Measurements from ENCODE around the gene CAP2. TPM values are rescaled to one million over a fixed set of nuclear protein-coding genes. Genes with fewer than 3 reads are reported as not detected.
"Not testable (repeated sequence)": the region's sequence is repeated elsewhere in the genome, so short reads cannot be mapped to it uniquely, and the experiment has no call there.

Gene CAP2
- total RNA-seq, 4 donors from 2014 or later: 11.8 to 27.6 (median 15.0) TPM

- H3K4me3 ChIP-seq: peak overlapping the region; percentile 48 to 81
- TF ChIP-seq, protein P1, sequence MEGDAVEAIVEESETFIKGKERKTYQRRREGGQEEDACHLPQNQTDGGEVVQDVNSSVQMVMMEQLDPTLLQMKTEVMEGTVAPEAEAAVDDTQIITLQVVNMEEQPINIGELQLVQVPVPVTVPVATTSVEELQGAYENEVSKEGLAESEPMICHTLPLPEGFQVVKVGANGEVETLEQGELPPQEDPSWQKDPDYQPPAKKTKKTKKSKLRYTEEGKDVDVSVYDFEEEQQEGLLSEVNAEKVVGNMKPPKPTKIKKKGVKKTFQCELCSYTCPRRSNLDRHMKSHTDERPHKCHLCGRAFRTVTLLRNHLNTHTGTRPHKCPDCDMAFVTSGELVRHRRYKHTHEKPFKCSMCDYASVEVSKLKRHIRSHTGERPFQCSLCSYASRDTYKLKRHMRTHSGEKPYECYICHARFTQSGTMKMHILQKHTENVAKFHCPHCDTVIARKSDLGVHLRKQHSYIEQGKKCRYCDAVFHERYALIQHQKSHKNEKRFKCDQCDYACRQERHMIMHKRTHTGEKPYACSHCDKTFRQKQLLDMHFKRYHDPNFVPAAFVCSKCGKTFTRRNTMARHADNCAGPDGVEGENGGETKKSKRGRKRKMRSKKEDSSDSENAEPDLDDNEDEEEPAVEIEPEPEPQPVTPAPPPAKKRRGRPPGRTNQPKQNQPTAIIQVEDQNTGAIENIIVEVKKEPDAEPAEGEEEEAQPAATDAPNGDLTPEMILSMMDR (IDR thresholded peaks at IDR 0.05): no peak
- peak in 1 of 2 donors; percentile 20 for TF ChIP-seq POLR2A (IDR thresholded peaks at IDR 0.05)
- peaks cover 0 to 4% of the 10 kb centered on the region in 2 donors for H3K9me3 ChIP-seq
- H3K27me3 ChIP-seq: no peaks in the 10 kb centered on the region
- intact Hi-C loops (cut with DNase I; ENCODE audit: low total_unique reads): loop anchor here (10.0 kb wide), 1 partner anchor 426 kb away; no protein-coding TSS in a partner anchor
- DNase-seq: peak; percentile 27 to 47
- H3K36me3 ChIP-seq: no peaks in the 10 kb centered on the region
- H3K27ac ChIP-seq: peak overlapping the region; percentile 83 to 86
- no peaks in the 10 kb centered on the region for H3K4me1 ChIP-seq
Observed at GRCh38 chr6:17580518-17581048, 187.2 kb downstream of the CAP2 start.

DNA sequence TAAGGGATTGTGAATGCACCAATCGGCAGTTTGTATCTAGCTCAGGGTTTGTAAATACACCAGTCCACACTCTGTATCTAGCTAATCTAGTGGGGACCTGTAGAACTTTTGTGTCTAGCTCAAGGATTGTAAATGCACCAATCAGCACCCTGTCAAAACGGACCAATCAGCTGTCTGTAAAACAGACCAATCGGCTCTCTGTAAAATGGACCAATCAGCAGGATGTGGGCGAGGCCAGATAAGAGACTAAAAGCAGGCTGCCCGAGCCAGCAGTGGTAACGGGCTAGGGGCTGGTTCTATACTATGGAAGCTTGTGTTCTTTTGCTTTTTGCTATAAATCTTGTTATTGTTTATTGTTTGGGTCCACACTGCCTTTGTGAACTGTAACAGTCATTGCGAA is 187.9 kb downstream of the CAP2 start:
- H3K9me3 ChIP-seq, H3K4me3 ChIP-seq, H3K4me1 ChIP-seq, DNase-seq, H3K27me3 ChIP-seq, H3K36me3 ChIP-seq: not testable (repeated sequence)
- intact Hi-C loops (cut with DNase I; ENCODE audit: low total_unique reads): loop anchor here (10.0 kb wide), 1 partner anchor 426 kb away; no protein-coding TSS in a partner anchor
- peak overlapping the region; percentile 17 to 86 for H3K27ac ChIP-seq

DNA sequence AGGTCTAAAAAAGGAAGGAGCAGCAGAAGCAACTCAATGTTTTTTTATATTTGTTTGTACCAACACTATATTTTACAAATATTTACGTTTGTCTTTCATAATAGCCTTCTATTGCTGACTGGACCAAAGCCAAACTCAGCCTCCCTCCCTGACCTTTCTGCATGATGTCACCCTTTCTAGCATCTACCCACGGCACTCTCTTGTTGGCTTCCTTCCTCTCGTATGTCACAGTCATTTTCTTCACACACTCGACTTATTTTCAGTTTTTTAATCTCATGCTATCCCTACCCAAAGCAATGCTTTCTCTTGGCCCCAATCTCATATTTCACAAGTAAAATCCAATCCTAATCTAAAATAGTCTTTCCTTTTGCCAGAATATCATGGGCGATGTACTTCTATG is 190.4 kb downstream of the CAP2 start:
- DNase-seq: peak in 1 of 2 donors; percentile 37
- intact Hi-C loops (cut with DNase I; ENCODE audit: low total_unique reads): loop anchor here (10.0 kb wide), 1 partner anchor 429 kb away; no protein-coding TSS in a partner anchor
- Histone ChIP-seq H3K4me1 (no peaks in the 10 kb centered on the region), H3K27me3 (no peaks in the 10 kb centered on the region), H3K27ac (peak overlapping the region; percentile 77 to 92), H3K36me3 (no peaks in the 10 kb centered on the region), H3K4me3 (no peak overlapping the region), H3K9me3 (no peaks in the 10 kb centered on the region)
- TF ChIP-seq, protein P1 (IDR thresholded peaks at IDR 0.05): no peak
- TF ChIP-seq POLR2A (IDR thresholded peaks at IDR 0.05): no peak

- no peak overlapping the region for H3K4me3 ChIP-seq
- intact Hi-C loops (cut with DNase I; ENCODE audit: low total_unique reads): loop anchor here (10.0 kb wide), 1 partner anchor 430 kb away; no protein-coding TSS in a partner anchor
- no peaks in the 10 kb centered on the region for H3K27me3 ChIP-seq
- no peaks in the 10 kb centered on the region for H3K9me3 ChIP-seq
- H3K36me3 ChIP-seq: no peaks in the 10 kb centered on the region
- H3K4me1 ChIP-seq: no peaks in the 10 kb centered on the region
- DNase-seq: peak in 1 of 2 donors; percentile 67
- H3K27ac ChIP-seq: peak overlapping the region; percentile 77 to 92
- TF ChIP-seq, protein P1 (IDR thresholded peaks at IDR 0.05): peak; percentile 83 to 97 (median 94)
- no peak for TF ChIP-seq POLR2A (IDR thresholded peaks at IDR 0.05)
Observed at GRCh38 chr6:17584241-17584803, 190.9 kb downstream of the CAP2 start.

DNA sequence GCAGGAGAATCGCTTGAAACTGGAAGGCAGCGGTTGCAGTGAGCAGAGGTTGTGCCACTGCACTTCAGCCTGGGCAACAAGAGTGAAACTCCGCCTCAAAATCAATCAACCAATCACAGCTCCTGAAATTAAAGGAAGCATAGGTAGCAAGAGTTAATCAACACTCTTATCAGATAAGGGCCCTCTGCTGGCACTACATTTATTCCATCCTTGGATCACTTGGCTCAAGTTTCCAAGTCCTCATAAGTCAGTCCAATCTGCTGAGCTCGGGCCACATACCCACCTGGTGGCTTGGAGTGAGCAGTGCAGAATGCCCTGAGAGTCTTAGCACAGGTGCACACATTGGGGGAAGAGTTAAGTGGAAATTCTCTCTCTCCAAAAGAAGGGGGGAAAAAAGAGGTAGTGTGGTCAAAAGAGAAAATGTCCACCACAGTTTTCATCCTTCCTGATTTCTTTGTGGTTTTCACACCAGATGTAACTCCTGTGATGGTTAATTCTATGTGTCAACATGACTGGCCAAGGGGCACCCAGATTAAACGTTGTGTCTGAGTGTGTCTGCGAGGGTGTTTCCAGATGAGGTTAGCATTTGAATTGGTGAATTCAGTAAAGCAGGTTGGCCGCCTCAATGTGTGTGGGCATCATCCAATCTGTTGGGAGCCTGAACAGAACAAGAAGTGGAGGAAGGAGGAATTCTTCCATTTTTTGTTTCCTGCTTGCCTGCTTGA is 192.5 kb downstream of the CAP2 start:
- Histone ChIP-seq H3K36me3 (no peaks in the 10 kb centered on the region), H3K4me3 (no peak overlapping the region), H3K9me3 (no peaks in the 10 kb centered on the region), H3K4me1 (no peaks in the 10 kb centered on the region), H3K27ac (no peak overlapping the region), H3K27me3 (no peaks in the 10 kb centered on the region)
- intact Hi-C loops (cut with DNase I; ENCODE audit: low total_unique reads): loop anchor here (10.0 kb wide), 1 partner anchor 431 kb away; no protein-coding TSS in a partner anchor
- no peak for DNase-seq
- no peak for TF ChIP-seq POLR2A (IDR thresholded peaks at IDR 0.05)
- TF ChIP-seq, protein P1 (IDR thresholded peaks at IDR 0.05): no peak

DNA sequence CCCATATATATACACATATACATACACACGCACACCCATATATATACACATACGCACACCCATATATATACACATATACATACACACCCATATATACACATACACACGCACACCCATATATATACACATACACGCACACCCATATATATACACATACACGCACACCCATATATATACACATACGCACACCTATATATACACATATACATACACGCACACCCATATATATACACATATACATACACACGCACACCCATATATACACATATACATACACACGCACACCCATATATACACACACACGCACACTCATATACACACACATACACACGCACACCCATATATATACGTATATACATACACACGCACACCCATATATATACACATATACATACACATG is 193.2 kb downstream of the CAP2 start:
- not testable (repeated sequence) for H3K4me1 ChIP-seq, DNase-seq, H3K36me3 ChIP-seq, H3K27me3 ChIP-seq, H3K4me3 ChIP-seq, H3K27ac ChIP-seq, H3K9me3 ChIP-seq
- intact Hi-C loops (cut with DNase I; ENCODE audit: low total_unique reads): loop anchor here (10.0 kb wide), 1 partner anchor 432 kb away; no protein-coding TSS in a partner anchor

Data from uterus (tissue), 4 donors.